HG02943 (cell line): ENCODE data around the gene CAPRIN1.

Source experiments
- ATAC-seq: cut with Tn5 transposase; IDR thresholded peaks from one replicate; pipeline ENCODE4 v1.9.1; 2021; ENCODE audit warnings: mild to moderate bottlenecking, low read depth, moderate library complexity; ENCODE audit not compliant: unreplicated experiment

CAPRIN1 gene

DNA sequence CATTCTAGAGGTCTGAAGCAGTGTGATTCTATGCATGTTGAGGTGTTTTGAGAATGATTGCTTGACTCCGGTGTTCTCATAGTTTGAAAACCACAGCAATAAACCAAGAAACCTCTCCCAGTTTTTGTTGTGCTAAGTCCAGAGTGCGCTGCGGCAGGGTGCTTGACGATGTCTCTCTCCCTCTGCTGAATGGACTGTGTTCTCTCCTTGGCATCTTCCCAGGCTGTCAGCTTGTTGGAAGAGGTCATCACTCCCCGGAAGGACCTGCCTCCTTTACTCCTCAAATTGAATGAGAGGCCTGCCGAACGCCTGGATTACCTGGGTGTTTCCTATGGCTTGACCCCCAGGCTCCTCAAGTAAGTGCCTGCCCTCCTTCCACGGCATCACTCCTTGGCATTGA lies 84.9 kb downstream of the CAPRIN1 start:
- no peak for ATAC-seq

- no peak for ATAC-seq
Measured at GRCh38 chr11:34139346-34139745, 87.8 kb downstream of the CAPRIN1 start.

- ATAC-seq, result no peak
Measured at GRCh38 chr11:34140149-34140548, 88.6 kb downstream of the CAPRIN1 start.

- no peak for ATAC-seq
Measured at GRCh38 chr11:34143048-34143447, 91.5 kb downstream of the CAPRIN1 start.

DNA sequence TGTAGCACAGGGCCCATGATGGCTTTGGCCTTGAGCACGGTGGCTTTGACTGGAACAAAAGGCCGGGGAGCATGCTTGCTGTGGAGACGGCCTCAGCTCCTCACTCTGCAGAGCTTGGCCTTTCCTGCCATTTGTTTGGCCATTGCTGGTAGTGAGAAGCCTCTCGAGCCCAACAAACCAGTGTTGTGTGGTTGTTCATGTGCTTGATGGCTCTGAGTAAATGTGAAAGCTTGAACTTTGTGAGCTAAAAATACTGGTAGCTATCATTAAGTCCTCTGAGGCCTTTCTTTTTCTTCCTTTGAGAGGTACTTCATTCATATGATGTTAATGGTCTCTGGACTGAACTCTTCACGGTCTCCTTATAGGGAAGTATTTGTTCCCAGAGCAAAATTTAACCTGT lies 93.5 kb downstream of the CAPRIN1 start:
- ATAC-seq, result no peak

GRCh38 chr11:34145847-34146381 lies 94.4 kb downstream of the CAPRIN1 start:
- ATAC-seq, result no peak

DNA sequence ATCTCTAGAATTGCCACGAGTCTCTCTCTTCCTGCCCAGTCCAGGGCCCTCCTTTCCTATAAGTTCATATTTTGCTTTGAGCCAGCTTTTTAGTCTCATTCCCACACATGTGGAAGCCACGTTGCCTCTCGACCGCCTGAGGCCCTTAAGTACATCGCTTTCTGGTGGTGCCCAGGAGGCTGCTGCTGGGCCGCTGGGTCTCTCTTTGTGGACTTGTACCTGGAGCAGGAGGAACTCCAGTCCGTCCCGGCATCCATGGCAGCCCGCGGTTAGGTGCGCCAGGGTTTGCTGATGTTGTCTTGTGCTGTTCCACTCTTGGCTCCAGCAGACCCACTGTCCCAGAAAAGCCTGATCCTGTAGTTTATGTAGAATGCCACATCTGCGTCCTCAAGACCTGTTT lies 94.9 kb downstream of the CAPRIN1 start:
- ATAC-seq, result no peak

DNA sequence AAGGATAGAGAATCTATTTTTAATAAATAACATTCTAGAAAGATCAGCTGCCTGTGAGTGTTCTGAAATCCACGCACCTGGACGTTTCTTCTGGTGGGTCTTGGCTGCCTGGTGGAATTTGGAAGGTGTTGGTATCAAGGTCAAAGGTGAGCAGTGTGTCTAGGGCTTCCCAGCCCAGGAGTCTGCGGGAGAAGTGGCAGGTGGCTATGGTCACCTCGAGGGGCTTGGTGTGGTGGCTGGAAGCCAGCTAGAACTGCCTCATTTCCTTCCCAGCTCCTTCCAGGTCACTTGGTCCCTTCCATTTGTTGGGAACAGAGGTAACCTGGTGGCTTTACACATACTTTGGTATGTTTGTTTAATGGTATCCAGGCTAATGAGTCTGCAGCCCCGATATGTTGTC lies 95.3 kb downstream of the CAPRIN1 start:
- ATAC-seq, result no peak

DNA sequence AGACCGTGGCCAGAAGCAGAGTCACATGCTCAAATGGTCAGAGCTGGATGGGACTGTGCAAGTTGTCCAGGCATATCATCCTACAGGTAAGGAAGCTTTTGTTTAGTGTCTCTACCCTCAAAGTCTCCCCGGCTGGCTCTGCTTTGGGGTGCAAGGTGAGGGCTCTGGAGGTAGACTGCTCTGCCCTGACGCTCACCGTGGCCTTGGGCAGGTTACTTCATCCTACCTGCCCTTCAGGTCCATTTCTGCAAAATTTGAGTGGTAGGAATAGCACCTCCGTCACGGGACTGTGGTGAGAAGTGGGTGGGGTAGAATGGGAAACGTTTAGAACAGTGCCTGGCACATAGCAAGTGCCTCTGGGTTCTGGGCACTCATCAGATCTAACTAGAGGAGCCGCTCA lies 96.0 kb downstream of the CAPRIN1 start:
- ATAC-seq, result no peak

GRCh38 chr11:34148504-34149165 lies 97.1 kb downstream of the CAPRIN1 start:
- no peak for ATAC-seq

- ATAC-seq, result no peak
Measured at GRCh38 chr11:34149274-34149673, 97.7 kb downstream of the CAPRIN1 start.

GRCh38 chr11:34149786-34150185 lies 98.3 kb downstream of the CAPRIN1 start:
- no peak for ATAC-seq

DNA sequence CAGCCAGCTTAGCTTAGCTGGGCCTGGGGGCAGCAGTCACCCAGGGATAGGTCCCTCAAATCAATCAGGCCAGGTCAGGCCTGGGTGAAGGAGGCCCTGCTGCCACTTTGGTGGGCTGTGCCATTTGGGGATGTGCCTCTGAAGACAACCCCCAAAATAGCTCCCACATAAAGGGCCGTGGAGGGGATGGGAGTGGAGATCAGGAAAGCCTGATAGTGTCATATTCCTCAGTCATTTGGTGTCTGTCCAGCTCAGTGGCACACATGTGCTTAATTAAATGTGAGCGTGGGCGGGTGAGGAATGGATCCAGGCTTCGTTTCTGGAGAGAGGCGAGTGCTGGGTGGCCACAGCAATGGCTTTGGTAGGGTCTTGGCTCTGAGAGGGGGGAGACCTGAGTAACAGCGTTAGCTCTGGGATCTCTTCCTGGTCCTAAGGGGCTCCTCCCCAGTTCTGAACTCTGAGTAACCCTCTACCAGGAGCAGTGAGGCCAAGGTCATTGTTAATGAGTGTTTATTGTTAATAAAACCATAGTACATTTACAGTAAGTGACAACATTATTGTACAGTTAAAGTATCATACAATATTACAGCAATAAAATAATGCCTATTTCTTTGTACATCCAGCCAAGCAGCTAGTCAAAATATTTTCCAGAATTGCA lies 99.1 kb downstream of the CAPRIN1 start:
- no peak for ATAC-seq
